GM23338 (cell line): ENCODE measurements around the gene LPCAT3.

Source experiments
- EZH2phosphoT487 ChIP-seq: fragments of 200-600 bp; sonication (generic); IDR thresholded peaks from one replicate; pipeline ENCODE4 v1.8.1; 2018; ENCODE audit warnings: antibody characterized with exemption; ENCODE audit not compliant: unreplicated experiment
- TF ChIP-seq, protein P1 (sequence below), 2 experiments: fragments of 200-600 bp in 1 of 2; sonication (generic) in 1 of 2; conservative IDR thresholded peaks; 2 replicates each; pipeline versions ENCODE4 v1.5.1 to v1.6.1; 2016 to 2017; ENCODE audit warnings: antibody characterized with exemption in 2 of 2, low read depth in 2 of 2, mild to moderate bottlenecking in 2 of 2, moderate library complexity in 1 of 2

DNA sequence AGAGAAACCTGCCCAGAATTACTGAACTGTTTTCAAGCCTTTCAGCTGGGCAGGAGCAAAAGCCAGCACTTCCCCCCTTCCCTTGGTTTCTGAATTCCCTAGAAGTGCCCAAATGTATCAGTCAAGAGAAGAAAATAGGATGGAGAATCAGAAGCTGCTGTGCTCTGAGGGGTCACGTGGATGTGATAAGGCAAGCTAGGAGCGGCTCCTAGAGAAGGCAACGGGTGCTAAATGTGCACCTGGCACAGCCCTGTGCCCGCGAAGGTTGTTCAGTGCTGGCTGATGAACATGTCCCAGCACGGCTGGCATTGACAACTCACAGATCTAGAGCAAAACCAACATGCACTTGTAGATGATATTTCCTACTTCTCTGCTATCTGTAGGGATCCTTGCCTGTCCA lies 39.3 kb downstream of the LPCAT3 start:
- TF ChIP-seq, protein P1, sequence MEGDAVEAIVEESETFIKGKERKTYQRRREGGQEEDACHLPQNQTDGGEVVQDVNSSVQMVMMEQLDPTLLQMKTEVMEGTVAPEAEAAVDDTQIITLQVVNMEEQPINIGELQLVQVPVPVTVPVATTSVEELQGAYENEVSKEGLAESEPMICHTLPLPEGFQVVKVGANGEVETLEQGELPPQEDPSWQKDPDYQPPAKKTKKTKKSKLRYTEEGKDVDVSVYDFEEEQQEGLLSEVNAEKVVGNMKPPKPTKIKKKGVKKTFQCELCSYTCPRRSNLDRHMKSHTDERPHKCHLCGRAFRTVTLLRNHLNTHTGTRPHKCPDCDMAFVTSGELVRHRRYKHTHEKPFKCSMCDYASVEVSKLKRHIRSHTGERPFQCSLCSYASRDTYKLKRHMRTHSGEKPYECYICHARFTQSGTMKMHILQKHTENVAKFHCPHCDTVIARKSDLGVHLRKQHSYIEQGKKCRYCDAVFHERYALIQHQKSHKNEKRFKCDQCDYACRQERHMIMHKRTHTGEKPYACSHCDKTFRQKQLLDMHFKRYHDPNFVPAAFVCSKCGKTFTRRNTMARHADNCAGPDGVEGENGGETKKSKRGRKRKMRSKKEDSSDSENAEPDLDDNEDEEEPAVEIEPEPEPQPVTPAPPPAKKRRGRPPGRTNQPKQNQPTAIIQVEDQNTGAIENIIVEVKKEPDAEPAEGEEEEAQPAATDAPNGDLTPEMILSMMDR (conservative IDR thresholded peaks at IDR 0.05; ENCODE audit: low read depth in 2 of 2), result no peak
- TF ChIP-seq EZH2phosphoT487, result no peak
